Karpas-422 (cell line): ENCODE data around the gene TEDC1. TPM values are rescaled to one million over a fixed set of nuclear protein-coding genes. Genes with fewer than 3 reads are reported as not detected.
A peak's percentile ranks its signal among the peaks of the same experiment; 100 is the strongest.

Source experiments
- DNase-seq: peaks from one replicate; pipeline ENCODE4 v3.0.0-alpha.2; 2015
- H2AFZ ChIP-seq: fragments of 200-600 bp; sonication (generic); 2 replicates; pipeline ENCODE4 v1.6.1; 2014; ENCODE audit warnings: antibody characterized with exemption, low read length, mixed read lengths
- H3K27ac ChIP-seq: fragments of 200-600 bp; sonication (generic); 2 replicates; pipeline ENCODE4 v1.5.1; 2014; ENCODE audit warnings: mild to moderate bottlenecking, low read length, moderate library complexity
- H3K27me3 ChIP-seq: fragments of 200-600 bp; sonication (generic); 2 replicates; pipeline ENCODE4 v1.6.1; 2014; ENCODE audit warnings: low read length, mixed read lengths
- H3K36me3 ChIP-seq: fragments of 200-600 bp; sonication (generic); 2 replicates; pipeline ENCODE4 v1.6.1; 2014; ENCODE audit warnings: low read length, mixed read lengths; ENCODE audit not compliant: insufficient read depth
- H3K4me1 ChIP-seq: fragments of 200-600 bp; sonication (generic); 2 replicates; pipeline ENCODE4 v1.6.1; 2014; ENCODE audit warnings: mild to moderate bottlenecking, low read length, mixed read lengths
- H3K4me2 ChIP-seq: fragments of 200-600 bp; sonication (generic); 2 replicates; pipeline ENCODE4 v1.6.1; 2014; ENCODE audit warnings: low read length, low read depth, mild to moderate bottlenecking; ENCODE audit not compliant: poor library complexity, severe bottlenecking
- H3K4me3 ChIP-seq: fragments of 200-600 bp; sonication (generic); 2 replicates; pipeline ENCODE4 v1.5.1; 2014; ENCODE audit warnings: mild to moderate bottlenecking, antibody characterized with exemption, low read length, mixed read lengths
- H3K79me2 ChIP-seq: fragments of 200-600 bp; sonication (generic); 2 replicates; pipeline ENCODE4 v1.6.1; 2014; ENCODE audit warnings: mild to moderate bottlenecking, low read length, mixed read lengths
- H3K9ac ChIP-seq: fragments of 200-600 bp; sonication (generic); 2 replicates; pipeline ENCODE4 v1.6.0; 2014; ENCODE audit warnings: low read length
- H3K9me2 ChIP-seq: fragments of 200-600 bp; sonication (generic), shearing (Covaris generic); replicated peaks from 2 replicates; pipeline ENCODE4 v1.6.0; 2014; ENCODE audit warnings: mild to moderate bottlenecking, low read length, moderate library complexity; ENCODE audit not compliant: insufficient read depth
- H3K9me3 ChIP-seq: fragments of 300-700, 200-600 bp; sonication (generic); 2 replicates; pipeline ENCODE4 v1.6.1; 2014; ENCODE audit warnings: low read length, mixed read lengths
- H4K20me1 ChIP-seq: fragments of 200-600 bp; sonication (generic); 2 replicates; pipeline ENCODE4 v1.6.1; 2014; ENCODE audit warnings: mild to moderate bottlenecking, antibody characterized with exemption, low read length, low read depth; ENCODE audit not compliant: insufficient read depth
- total RNA-seq: library from RNA; depleted of rRNA; stranded (reverse); fragments of >200 nt; shearing (Covaris generic); gene quantifications from 2 replicates; pipeline ENCODE4 v1.2.3, GENCODE V29; 2014; ENCODE audit warnings: low replicate concordance

Gene TEDC1
- total RNA-seq, 1 experiment from 2014 or later, result 9.8 TPM

GRCh38 chr14:105528586-105529318 lies 37.7 kb downstream of the TEDC1 start:
- Histone ChIP-seq H3K27me3 (no peaks in the 10 kb centered on the region), H2AFZ (no peak overlapping the region), H3K9me3 (no peaks in the 10 kb centered on the region), H3K4me1 (peaks cover 52% of the 10 kb centered on the region), H4K20me1 (peaks cover 6% of the 10 kb centered on the region; the same call in 1 of the 2 replicates), H3K36me3 (no peaks in the 10 kb centered on the region), H3K27ac (no peak overlapping the region), H3K9ac (peak overlapping the region; percentile 70; the same call in 1 of the 2 replicates), H3K79me2 (no peaks in the 10 kb centered on the region), H3K4me2 (peak overlapping the region; percentile 67), H3K9me2 (no peaks in the 10 kb centered on the region), H3K4me3 (peak overlapping the region; percentile 61; the same call in 1 of the 2 replicates)
- no peak for DNase-seq

GRCh38 chr14:105529319-105529568 lies 38.2 kb downstream of the TEDC1 start:
- H3K4me1 ChIP-seq, result peaks cover 52% of the 10 kb centered on the region

GRCh38 chr14:105529569-105530284 lies 38.7 kb downstream of the TEDC1 start:
- Histone ChIP-seq H3K9ac (no peak overlapping the region), H3K4me3 (no peak overlapping the region), H3K27me3 (no peaks in the 10 kb centered on the region), H3K4me1 (peaks cover 52% of the 10 kb centered on the region), H3K79me2 (no peaks in the 10 kb centered on the region), H3K4me2 (peak overlapping the region; percentile 20), H3K9me3 (no peaks in the 10 kb centered on the region), H3K36me3 (no peaks in the 10 kb centered on the region), H2AFZ (no peak overlapping the region), H4K20me1 (peaks cover 6% of the 10 kb centered on the region; the same call in 1 of the 2 replicates), H3K9me2 (no peaks in the 10 kb centered on the region), H3K27ac (no peak overlapping the region)
- DNase-seq, result peak; percentile 52

More at GRCh38 chr14:105529319-105529568, 38.2 kb downstream of the TEDC1 start:
- Histone ChIP-seq H2AFZ (no peak overlapping the region), H3K27me3 (no peaks in the 10 kb centered on the region), H3K27ac (no peak overlapping the region), H3K9me3 (no peaks in the 10 kb centered on the region), H3K9me2 (no peaks in the 10 kb centered on the region), H3K4me2 (peak overlapping the region; percentile 20), H4K20me1 (peaks cover 6% of the 10 kb centered on the region; the same call in 1 of the 2 replicates), H3K36me3 (no peaks in the 10 kb centered on the region), H3K4me3 (no peak overlapping the region), H3K79me2 (no peaks in the 10 kb centered on the region), H3K9ac (no peak overlapping the region)
- DNase-seq, result no peak

- no peak overlapping the region for H3K4me3 ChIP-seq
- H3K9ac ChIP-seq, result no peak overlapping the region
- no peaks in the 10 kb centered on the region for H3K9me2 ChIP-seq
- H2AFZ ChIP-seq, result no peak overlapping the region
- no peak overlapping the region for H3K27ac ChIP-seq
- H3K27me3 ChIP-seq, result no peaks in the 10 kb centered on the region
- H3K4me1 ChIP-seq, result peaks cover 52% of the 10 kb centered on the region
- no peak overlapping the region for H3K4me2 ChIP-seq
- H4K20me1 ChIP-seq, result peaks cover 6% of the 10 kb centered on the region; the same call in 1 of the 2 replicates
- no peaks in the 10 kb centered on the region for H3K9me3 ChIP-seq
- no peaks in the 10 kb centered on the region for H3K79me2 ChIP-seq
- no peaks in the 10 kb centered on the region for H3K36me3 ChIP-seq
- no peak for DNase-seq
These were observed 39.4 kb downstream of the TEDC1 start for GRCh38 chr14:105530285-105531087.

GRCh38 chr14:105531088-105531893 lies 40.2 kb downstream of the TEDC1 start:
- DNase-seq, result peak; percentile 69

GRCh38 chr14:105531894-105532623 lies 41.0 kb downstream of the TEDC1 start:
- DNase-seq, result peak; percentile 58
- no peaks in the 10 kb centered on the region for H3K27me3 ChIP-seq
- H3K27ac ChIP-seq, result no peak overlapping the region

More at GRCh38 chr14:105531088-105531893, 40.2 kb downstream of the TEDC1 start:
- peaks cover 52% of the 10 kb centered on the region for H3K4me1 ChIP-seq
- no peak overlapping the region for H3K4me3 ChIP-seq
- peak overlapping the region; percentile 30; the same call in 1 of the 2 replicates for H3K9ac ChIP-seq
- no peaks in the 10 kb centered on the region for H3K9me3 ChIP-seq
- H3K4me2 ChIP-seq, result peak overlapping the region; percentile 31
- H2AFZ ChIP-seq, result no peak overlapping the region
- no peaks in the 10 kb centered on the region for H3K9me2 ChIP-seq
- H3K79me2 ChIP-seq, result no peaks in the 10 kb centered on the region
- no peaks in the 10 kb centered on the region for H3K27me3 ChIP-seq
- no peaks in the 10 kb centered on the region for H3K36me3 ChIP-seq
- peaks cover 6% of the 10 kb centered on the region; the same call in 1 of the 2 replicates for H4K20me1 ChIP-seq
- H3K27ac ChIP-seq, result no peak overlapping the region

GRCh38 chr14:105532735-105533141 lies 41.7 kb downstream of the TEDC1 start:
- Histone ChIP-seq H3K36me3 (no peaks in the 10 kb centered on the region), H3K27me3 (no peaks in the 10 kb centered on the region), H3K9ac (peak overlapping the region; percentile 3; the same call in 1 of the 2 replicates), H3K4me3 (no peak overlapping the region), H4K20me1 (peaks cover 6% of the 10 kb centered on the region; the same call in 1 of the 2 replicates), H3K4me1 (peaks cover 52% of the 10 kb centered on the region), H3K9me3 (no peaks in the 10 kb centered on the region), H3K27ac (no peak overlapping the region), H2AFZ (no peak overlapping the region), H3K9me2 (no peaks in the 10 kb centered on the region), H3K79me2 (no peaks in the 10 kb centered on the region), H3K4me2 (peak overlapping the region; percentile 24)
- peak; percentile 89 for DNase-seq

More at GRCh38 chr14:105531894-105532623, 41.0 kb downstream of the TEDC1 start:
- Histone ChIP-seq H3K79me2 (no peaks in the 10 kb centered on the region), H2AFZ (no peak overlapping the region), H3K9ac (peak overlapping the region; percentile 30; the same call in 1 of the 2 replicates), H3K9me2 (no peaks in the 10 kb centered on the region), H3K4me3 (no peak overlapping the region), H3K4me1 (peaks cover 52% of the 10 kb centered on the region), H3K4me2 (peak overlapping the region; percentile 31), H3K36me3 (no peaks in the 10 kb centered on the region), H3K9me3 (no peaks in the 10 kb centered on the region), H4K20me1 (peaks cover 6% of the 10 kb centered on the region; the same call in 1 of the 2 replicates)
